GM18909 (cell line): ENCODE measurements around the gene CFAP46.
"Not testable (repeated sequence)": the region's sequence is repeated elsewhere in the genome, so short reads cannot be mapped to it uniquely, and the experiment has no call there.

Source experiments
- ATAC-seq: cut with Tn5 transposase; IDR thresholded peaks from one replicate; pipeline ENCODE4 v1.9.1; 2021; ENCODE audit warnings: mild to moderate bottlenecking; ENCODE audit not compliant: unreplicated experiment, poor library complexity

Gene CFAP46

GRCh38 chr10:132785723-132786475, 156.5 kb downstream of the CFAP46 start, which contains the start of gene NKX6-2:
NKX6-2 (minus strand) TSS chr10:132786147; CDS start chr10:132785948, 199 bp downstream.
- ATAC-seq, result no peak

GRCh38 chr10:132784866-132785722, 157.3 kb downstream of the CFAP46 start:
- ATAC-seq, result no peak

- no peak for ATAC-seq
Measured at GRCh38 chr10:132783940-132784865, 158.2 kb downstream of the CFAP46 start.

DNA sequence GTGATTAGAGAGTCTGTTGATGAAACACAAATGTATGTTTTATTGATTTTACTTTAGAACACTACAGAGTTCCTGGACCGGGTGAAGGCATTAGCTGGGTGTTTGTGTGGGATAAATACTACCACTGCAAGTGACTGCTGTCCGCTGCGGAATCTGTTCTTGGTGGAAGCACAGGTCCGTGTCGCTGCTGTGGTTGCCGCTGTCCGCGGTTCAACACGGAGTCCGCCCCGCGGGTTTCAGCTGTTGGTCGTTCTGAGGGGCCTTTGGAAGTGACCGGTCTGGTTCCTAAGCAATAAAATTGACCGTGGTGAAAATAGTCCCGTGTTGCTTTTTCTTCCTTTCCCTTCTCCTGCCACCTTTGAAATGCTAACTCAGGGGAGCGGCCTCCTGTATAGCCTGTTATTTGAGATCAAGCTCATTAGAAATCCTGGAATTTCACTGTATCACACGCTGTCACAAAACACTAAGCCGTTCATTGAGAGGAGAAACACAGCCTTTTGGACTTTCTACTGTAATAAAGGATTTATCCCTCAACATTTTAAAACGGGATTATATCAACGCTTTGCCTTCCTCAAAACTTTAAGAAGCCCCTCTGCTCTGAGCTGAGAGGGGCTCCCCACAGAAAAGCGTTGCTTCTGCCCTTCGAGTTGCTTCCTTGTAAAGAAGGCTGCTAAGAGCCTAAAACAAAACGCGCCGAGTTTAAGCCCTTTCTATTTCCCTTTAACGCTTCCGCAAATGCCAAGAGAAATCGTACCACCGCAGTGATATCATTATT, 159.0 kb downstream of the CFAP46 start:
- ATAC-seq, result no peak

DNA sequence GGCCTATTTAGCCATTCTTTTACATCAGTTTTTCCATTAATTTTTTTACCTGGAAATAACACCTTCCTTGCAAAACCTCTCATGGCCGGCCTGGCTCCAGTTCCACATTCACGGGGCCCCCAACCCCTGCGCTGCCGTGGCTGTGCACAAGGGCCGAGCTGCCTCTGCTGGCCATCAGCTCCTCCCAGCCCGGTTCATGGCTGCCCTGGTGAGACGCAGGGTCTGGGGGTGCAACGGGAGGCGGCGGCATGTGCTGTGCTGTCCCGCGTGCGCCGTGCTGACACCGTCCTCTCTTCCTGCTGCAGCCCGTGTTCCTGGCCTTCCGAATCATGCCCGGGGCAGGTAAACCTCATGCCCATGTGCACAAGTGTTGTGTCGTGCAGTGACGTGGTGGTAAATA, 160.8 kb downstream of the CFAP46 start:
- ATAC-seq, result no peak

DNA sequence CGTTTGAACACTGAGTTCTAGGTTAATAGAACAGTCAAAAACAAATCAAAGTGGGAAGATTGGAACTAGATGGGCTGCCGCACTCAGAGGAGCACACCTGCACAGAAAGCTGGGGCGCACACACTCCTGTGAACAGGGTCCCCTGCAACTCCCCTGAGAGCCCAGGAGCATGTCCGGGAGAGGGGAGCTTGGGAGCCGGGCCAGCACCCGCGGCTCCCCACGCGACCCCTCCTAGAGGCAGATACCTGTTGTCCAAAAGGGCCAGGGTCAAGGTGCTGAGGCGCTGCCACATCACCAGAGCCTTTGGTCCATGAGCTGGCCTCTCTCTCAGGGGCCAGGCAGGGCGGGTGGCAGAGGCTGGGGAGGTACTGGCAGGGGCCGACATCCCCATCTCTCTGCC, 162.0 kb downstream of the CFAP46 start:
- no peak for ATAC-seq

GRCh38 chr10:132779549-132780294, 162.6 kb downstream of the CFAP46 start:
- no peak for ATAC-seq

DNA sequence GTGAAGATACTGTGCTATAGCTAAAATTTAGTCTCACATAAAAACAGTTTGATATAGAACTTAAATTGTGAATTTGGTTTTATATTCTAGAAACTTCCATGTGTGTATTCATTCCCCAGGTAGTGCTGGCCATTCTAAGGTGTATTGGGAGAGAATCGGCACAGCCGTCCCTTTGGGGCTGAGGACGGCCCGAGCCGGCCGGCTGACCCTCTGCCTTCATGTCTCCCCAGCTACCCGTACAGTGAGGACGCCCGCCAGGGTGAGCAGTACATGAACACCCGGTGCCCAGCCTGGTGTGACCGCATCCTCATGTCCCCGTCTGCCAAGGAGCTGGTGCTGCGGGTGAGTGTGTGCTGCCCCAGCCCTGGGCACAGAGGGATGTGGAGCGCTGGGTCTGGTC, 164.9 kb downstream of the CFAP46 start:
- ATAC-seq, result no peak

- no peak for ATAC-seq
Measured at GRCh38 chr10:132776821-132777220, 165.5 kb downstream of the CFAP46 start.

DNA sequence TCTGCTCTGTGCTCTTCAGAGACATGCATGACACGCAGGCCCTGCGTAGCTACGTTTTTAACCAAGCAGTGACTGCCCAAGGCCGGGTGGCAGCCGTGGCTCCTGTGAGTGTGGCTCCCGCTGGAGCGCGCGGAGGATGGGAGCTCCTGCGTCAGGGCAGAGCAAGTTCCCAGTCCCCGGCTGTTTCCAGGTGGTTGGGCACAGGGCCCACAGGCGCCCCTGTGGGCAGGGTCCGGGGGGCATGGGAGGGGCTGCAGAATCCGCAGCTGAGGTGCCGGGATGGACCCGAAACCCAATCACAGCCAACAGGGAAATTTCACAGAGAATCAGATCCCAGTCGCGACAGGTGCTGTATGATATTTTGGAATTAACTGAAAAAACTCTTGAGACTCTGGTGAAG, 166.2 kb downstream of the CFAP46 start:
- ATAC-seq, result no peak

GRCh38 chr10:132774902-132775863, 167.2 kb downstream of the CFAP46 start:
- no peak for ATAC-seq

DNA sequence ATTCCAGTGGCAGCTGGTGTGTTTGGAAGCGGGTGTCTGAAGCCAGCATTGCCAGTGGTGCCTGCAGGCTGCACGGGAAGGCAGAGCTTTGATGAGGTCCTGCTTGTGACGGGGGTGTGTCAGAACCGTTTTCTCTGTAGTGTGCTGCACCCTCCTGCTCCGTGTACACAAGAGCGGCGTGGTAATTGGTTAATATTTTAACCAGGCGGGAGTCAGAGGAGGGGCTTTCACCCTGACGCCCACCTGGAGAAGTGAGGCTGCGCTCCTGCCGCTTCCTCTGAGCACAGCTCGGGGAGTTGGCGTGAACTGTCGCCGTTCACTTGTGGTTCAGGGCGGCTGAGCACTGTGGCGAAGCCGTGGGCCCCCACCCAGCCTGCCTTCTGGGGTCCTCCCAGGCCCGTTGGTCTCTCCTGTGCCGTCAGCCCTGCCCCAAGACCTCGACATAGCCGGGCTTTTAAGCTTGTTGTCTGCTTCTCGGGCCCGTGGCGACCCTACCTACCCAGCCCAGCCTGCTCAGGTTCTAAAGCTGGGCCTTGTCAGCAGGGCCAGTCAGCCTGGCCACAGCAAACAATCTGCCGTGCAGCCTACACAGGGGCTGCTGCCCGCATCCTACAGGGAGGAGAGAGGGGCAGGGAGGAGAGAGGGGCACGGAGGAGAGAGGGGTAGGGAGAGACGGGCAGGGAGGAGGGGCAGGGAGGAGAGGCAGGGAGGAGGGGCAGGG, 168.0 kb downstream of the CFAP46 start:
- ATAC-seq, result no peak

GRCh38 chr10:132772816-132773215, 169.6 kb downstream of the CFAP46 start:
- not testable (repeated sequence) for ATAC-seq

DNA sequence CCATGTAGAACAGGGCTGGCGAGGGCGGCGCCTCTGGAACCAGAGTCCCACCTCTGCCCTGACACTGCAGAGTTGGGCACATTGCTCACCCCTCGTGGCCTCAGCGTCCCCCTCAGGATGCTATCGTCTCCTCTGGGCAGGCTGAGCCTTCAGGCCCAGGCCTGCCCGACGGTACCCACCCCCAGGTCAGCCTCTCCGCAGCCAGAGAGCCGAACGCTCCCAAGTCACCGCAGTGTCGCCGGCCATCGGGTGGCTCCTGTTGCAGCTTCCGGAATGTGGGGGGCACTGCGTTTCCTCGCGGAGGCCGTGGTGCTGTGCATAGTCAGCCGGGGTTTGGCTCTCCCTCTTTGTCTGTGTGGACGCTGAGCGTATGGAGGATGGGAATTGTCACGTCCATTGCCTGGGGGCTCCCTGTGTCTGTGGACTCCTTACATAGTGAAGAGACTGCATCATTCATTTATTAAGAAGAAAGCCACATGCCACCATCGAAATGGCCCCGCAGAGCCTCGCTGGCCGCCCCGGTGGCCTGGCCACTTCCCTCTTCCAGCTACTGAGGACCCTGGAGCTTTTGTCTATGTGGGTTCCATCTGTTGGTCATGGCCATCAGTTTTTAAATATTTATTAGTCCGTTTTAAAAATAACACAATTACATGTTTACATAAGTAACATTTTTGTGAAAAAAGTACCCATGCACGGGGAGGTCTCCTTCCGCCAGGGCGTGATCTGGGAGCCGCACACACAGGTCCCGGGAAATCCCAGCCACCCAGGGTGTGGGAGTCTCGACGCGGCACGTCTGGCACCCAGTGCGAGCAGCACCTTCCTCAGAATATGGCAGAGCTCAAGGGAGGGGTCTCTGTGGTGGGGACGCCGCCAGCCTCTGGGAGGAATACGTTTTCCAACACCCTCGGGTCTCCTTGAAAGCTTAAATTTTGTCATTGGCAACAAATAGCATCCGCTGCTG, 172.0 kb downstream of the CFAP46 start:
- no peak for ATAC-seq

GRCh38 chr10:132768346-132769248, 173.8 kb downstream of the CFAP46 start:
- ATAC-seq, result no peak
